Effector memory CD8-positive, alpha-beta T cell (primary cell): ENCODE measurements around the gene TKTL1.
"Not testable (repeated sequence)": the region's sequence is repeated elsewhere in the genome, so short reads cannot be mapped to it uniquely, and the experiment has no call there.

ENCODE experiments used
- ATAC-seq: fragments of 150-1000 bp; cut with Tn5 transposase; replicated peaks from 2 replicates; pipeline ENCODE4 v1.10.0; 2021; ENCODE audit warnings: mild to moderate bottlenecking, moderate library complexity
- DNase-seq, 3 experiments: peaks; one replicate each; pipeline ENCODE4 v3.0.0; 2021
- H3K27ac Mint-ChIP-seq, 2 donors: one replicate each; pipeline ENCODE4 v1.8.0; 2022; ENCODE audit warnings: mild to moderate bottlenecking in 2 of 2, mixed read lengths in 2 of 2, moderate library complexity in 2 of 2
- H3K27me3 Mint-ChIP-seq, 2 donors: one replicate each; pipeline ENCODE4 v1.8.0; 2022; ENCODE audit warnings: mixed read lengths in 2 of 2
- H3K36me3 Mint-ChIP-seq: one replicate; pipeline ENCODE4 v1.8.0; 2022; ENCODE audit warnings: mild to moderate bottlenecking, moderate library complexity, mixed read lengths; ENCODE audit not compliant: insufficient read depth
- H3K4me1 Mint-ChIP-seq, 2 donors: one replicate each; pipeline ENCODE4 v1.8.0; 2022; ENCODE audit warnings: low read depth in 2 of 2, mixed read lengths in 2 of 2
- H3K4me3 Mint-ChIP-seq, 2 donors: one replicate each; pipeline ENCODE4 v1.8.0; 2022; ENCODE audit warnings: mild to moderate bottlenecking in 2 of 2, mixed read lengths in 2 of 2, moderate library complexity in 2 of 2
- H3K9me3 Mint-ChIP-seq, 2 donors: one replicate each; pipeline ENCODE4 v1.8.0; 2022; ENCODE audit warnings: mixed read lengths in 2 of 2
- total RNA-seq, 9 experiments: gene quantifications; one replicate each; lab custom pipeline; 2026; lab: John Stamatoyannopoulos, UW

Gene TKTL1, protein sequence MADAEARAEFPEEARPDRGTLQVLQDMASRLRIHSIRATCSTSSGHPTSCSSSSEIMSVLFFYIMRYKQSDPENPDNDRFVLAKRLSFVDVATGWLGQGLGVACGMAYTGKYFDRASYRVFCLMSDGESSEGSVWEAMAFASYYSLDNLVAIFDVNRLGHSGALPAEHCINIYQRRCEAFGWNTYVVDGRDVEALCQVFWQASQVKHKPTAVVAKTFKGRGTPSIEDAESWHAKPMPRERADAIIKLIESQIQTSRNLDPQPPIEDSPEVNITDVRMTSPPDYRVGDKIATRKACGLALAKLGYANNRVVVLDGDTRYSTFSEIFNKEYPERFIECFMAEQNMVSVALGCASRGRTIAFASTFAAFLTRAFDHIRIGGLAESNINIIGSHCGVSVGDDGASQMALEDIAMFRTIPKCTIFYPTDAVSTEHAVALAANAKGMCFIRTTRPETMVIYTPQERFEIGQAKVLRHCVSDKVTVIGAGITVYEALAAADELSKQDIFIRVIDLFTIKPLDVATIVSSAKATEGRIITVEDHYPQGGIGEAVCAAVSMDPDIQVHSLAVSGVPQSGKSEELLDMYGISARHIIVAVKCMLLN
- total RNA-seq: 0 to 4.0 (median 0.34) reads per million in 9 experiments

DNA sequence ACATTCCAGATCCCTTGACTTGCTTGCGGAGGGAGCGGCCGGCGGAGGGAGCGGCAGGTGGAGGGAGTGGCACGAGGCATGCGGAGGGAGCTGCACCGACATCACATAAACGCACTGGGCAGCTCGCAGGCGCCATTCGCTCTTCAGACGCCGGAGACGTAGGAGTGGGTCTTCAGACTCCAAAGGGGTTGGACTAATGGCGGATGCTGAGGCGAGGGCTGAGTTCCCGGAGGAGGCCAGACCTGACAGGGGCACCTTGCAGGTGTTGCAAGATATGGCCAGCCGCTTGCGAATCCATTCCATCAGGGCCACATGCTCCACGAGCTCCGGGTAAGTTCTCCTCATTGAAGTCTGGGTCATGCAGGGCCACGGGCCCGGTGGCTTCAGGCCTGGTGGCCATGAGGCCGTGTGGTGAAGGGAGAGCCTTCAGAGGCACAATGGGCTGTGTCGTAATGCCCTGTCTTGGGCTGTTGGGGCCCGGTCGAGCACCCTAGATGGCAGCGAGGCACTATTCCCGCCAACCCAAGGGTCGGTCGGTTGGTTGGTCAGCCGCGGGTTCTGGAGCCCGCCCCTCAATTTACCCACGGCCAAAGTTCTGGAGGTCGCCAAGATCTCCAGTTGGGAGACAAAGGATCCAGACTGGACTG lies at the start of gene TKTL1:
TSS of gene TKTL1 (plus strand) at position 132 of the 647 bp plus-strand sequence. CDS start at position 197, 65 bp downstream.
- peaks cover 0 to 2% of the 10 kb centered on the region in 2 donors for H3K4me1 Mint-ChIP-seq
- H3K36me3 Mint-ChIP-seq: no peaks in the 10 kb centered on the region
- DNase-seq (no peak), ATAC-seq (no peak)
- H3K9me3 Mint-ChIP-seq: no peaks in the 10 kb centered on the region
- H3K27ac Mint-ChIP-seq: no peak within 1 kb of the TSS
- no peaks in the 10 kb centered on the region for H3K27me3 Mint-ChIP-seq
- H3K4me3 Mint-ChIP-seq: no peak within 1 kb of the TSS

DNA sequence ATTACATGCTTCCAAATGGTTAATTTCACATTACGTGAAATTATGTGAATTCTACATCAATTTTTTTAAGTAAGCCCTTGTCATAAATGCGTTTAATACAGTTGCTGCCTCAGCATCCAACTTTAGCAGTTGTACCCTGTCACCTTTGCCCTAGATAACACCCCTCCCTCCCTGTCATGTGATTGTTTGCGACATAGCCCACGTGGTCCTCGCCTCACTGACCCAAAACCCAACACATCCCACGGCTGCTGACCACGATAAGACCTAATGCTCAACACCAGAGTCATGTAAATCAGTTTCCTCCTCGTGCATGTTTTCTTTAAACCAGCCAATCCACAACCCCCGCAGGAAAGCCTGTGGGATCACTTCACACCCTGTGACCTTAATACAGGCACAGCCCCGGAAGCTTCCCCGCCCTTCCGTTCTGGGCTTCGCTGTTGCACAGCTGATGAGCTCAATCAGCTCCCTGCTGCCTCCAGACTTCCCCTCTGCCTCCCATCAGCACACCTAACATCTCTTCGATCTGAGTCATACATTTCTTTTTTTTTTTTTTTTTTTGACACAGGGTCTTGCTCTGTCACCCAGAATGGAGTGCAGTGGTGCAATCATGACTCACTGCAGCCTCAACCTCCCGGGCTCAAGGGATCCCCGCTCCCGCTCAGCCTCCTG lies 48.1 kb upstream of the TKTL1 start:
- not testable (repeated sequence) for H3K9me3 Mint-ChIP-seq, H3K27me3 Mint-ChIP-seq, H3K4me1 Mint-ChIP-seq, DNase-seq, H3K36me3 Mint-ChIP-seq
- ATAC-seq: peak; percentile 91
- H3K4me3 Mint-ChIP-seq: peak overlapping the region in 1 of 2 donors; percentile 19
- peak overlapping the region; percentile 44 to 88 for H3K27ac Mint-ChIP-seq

DNA sequence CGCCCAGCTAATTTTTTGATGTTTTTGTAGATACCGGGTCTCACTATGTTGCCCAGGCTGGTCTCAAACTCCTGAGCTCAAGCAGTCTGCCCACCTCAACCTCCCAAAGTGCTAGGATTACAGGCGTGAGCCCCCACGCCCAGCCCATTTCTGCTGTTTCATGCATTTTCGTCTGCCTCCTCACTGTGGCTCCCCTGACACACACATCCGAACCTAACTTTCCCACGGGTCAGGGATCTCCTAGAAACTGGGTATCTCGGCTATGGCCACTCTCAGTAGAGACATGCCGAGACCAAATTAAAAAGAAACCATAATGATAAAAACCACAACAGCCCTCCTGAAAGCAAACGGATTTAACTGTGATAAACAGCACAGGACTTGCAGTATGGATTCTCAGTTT lies 47.5 kb upstream of the TKTL1 start:
- not testable (repeated sequence) for DNase-seq, H3K36me3 Mint-ChIP-seq, H3K27me3 Mint-ChIP-seq, H3K4me1 Mint-ChIP-seq, H3K9me3 Mint-ChIP-seq
- peak overlapping the region in 1 of 2 donors; percentile 19 for H3K4me3 Mint-ChIP-seq
- peak overlapping the region; percentile 44 to 88 for H3K27ac Mint-ChIP-seq
- ATAC-seq: peak; percentile 8

DNA sequence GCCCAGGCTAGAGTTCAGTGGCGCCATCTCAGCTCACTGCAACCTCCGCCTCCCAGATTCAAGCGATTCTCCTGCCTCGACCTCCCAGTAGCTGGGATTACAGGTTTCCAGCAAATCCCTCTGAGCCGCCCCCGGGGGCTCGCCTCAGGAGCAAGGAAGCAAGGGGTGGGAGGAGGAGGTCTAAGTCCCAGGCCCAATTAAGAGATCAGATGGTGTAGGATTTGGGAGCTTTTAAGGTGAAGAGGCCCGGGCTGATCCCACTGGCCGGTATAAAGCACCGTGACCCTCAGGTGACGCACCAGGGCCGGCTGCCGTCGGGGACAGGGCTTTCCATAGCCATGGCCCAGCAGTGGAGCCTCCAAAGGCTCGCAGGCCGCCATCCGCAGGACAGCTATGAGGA lies 38.3 kb upstream of the TKTL1 start, which contains the start of gene OPN1MW3:
TSS of gene OPN1MW3 (plus strand) at position 301 of the 400 bp plus-strand sequence. CDS start at position 339, 38 bp downstream.
- not testable (repeated sequence) for H3K4me1 Mint-ChIP-seq, H3K36me3 Mint-ChIP-seq, H3K27me3 Mint-ChIP-seq, H3K4me3 Mint-ChIP-seq, H3K9me3 Mint-ChIP-seq, DNase-seq, ATAC-seq, H3K27ac Mint-ChIP-seq

- H3K36me3 Mint-ChIP-seq, H3K27ac Mint-ChIP-seq, H3K4me3 Mint-ChIP-seq, H3K4me1 Mint-ChIP-seq, DNase-seq, H3K27me3 Mint-ChIP-seq, H3K9me3 Mint-ChIP-seq: not testable (repeated sequence)
- peak; percentile 88 for ATAC-seq
Observed at GRCh38 chrX:154258711-154259110, 36.9 kb upstream of the TKTL1 start.

DNA sequence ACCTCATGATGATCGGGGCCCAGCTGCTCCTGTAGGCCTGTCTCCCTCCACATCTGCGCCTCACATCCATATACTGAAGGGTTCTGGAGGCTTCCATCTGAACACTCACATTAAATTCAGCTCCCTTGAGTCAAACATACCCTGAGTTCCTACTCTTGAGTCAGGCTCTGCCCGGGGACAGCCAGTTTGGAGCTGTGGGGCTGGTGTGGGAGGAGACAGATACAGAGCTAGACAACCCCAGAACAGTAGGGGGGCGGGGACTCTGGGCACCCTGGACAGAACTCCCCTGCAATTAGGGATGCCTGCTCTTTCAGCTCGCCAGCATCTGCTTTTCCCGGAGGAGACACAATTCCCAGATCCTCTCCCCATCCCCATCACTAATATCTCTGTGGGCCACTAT lies 32.5 kb upstream of the TKTL1 start:
- not testable (repeated sequence) for H3K27ac Mint-ChIP-seq, H3K36me3 Mint-ChIP-seq, H3K4me3 Mint-ChIP-seq, H3K4me1 Mint-ChIP-seq, H3K27me3 Mint-ChIP-seq, ATAC-seq, H3K9me3 Mint-ChIP-seq, DNase-seq

DNA sequence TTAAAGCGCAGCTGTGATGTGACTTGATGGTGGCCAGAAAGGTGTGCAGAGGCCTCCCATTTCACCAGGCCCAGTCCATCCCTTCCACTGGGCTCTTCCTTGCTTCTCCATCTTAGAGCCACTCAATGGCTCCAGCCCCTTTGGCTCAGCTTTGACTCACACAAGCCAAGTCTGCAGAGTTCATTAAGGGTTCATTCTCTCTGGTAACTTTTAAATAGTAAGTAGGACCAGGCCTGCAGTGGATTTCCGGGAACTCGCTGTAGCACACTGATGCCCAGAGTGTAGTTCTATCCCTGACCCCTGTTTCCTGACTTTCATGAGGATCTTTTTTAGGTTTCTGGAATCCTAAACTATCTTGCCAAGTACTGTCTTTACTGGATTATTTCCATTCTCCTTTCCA lies 26.4 kb upstream of the TKTL1 start:
- not testable (repeated sequence) for ATAC-seq, H3K27ac Mint-ChIP-seq, DNase-seq, H3K36me3 Mint-ChIP-seq, H3K4me1 Mint-ChIP-seq, H3K4me3 Mint-ChIP-seq, H3K9me3 Mint-ChIP-seq, H3K27me3 Mint-ChIP-seq

DNA sequence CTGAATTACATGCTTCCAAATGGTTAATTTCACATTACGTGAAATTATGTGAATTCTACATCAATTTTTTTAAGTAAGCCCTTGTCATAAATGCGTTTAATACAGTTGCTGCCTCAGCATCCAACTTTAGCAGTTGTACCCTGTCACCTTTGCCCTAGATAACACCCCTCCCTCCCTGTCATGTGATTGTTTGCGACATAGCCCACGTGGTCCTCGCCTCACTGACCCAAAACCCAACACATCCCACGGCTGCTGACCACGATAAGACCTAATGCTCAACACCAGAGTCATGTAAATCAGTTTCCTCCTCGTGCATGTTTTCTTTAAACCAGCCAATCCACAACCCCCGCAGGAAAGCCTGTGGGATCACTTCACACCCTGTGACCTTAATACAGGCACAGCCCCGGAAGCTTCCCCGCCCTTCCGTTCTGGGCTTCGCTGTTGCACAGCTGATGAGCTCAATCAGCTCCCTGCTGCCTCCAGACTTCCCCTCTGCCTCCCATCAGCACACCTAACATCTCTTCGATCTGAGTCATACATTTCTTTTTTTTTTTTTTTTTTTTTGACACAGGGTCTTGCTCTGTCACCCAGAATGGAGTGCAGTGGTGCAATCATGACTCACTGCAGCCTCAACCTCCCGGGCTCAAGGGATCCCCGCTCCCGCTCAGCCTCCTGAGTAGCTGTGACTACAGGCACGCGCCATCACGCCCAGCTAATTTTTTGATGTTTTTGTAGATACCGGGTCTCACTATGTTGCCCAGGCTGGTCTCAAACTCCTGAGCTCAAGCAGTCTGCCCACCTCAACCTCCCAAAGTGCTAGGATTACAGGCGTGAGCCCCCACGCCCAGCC lies 10.9 kb upstream of the TKTL1 start:
- H3K4me3 Mint-ChIP-seq, H3K27me3 Mint-ChIP-seq, DNase-seq, H3K36me3 Mint-ChIP-seq, H3K9me3 Mint-ChIP-seq, H3K27ac Mint-ChIP-seq, H3K4me1 Mint-ChIP-seq: not testable (repeated sequence)
- ATAC-seq: peak; percentile 89

GRCh38 chrX:154286406-154286805 lies 9.2 kb upstream of the TKTL1 start:
- not testable (repeated sequence) for H3K9me3 Mint-ChIP-seq

GRCh38 chrX:154294791-154295574 lies 612 bp upstream of the TKTL1 start, which contains the start of gene TEX28:
Gene TEX28, minus strand, starts transcription at chrX:154295124. Its CDS starts 3,007 bp downstream, at chrX:154292117.
- DNase-seq (no peak), ATAC-seq (no peak)
- Mint-ChIP-seq H3K27me3 (no peaks in the 10 kb centered on the region), H3K27ac (no peak within 1 kb of the TSS), H3K9me3 (no peaks in the 10 kb centered on the region), H3K4me3 (no peak within 1 kb of the TSS), H3K36me3 (no peaks in the 10 kb centered on the region), H3K4me1 (no peaks in the 10 kb centered on the region)

More at GRCh38 chrX:154286406-154286805, 9.2 kb upstream of the TKTL1 start:
- H3K36me3 Mint-ChIP-seq, ATAC-seq, H3K27ac Mint-ChIP-seq, H3K27me3 Mint-ChIP-seq, H3K4me3 Mint-ChIP-seq, DNase-seq, H3K4me1 Mint-ChIP-seq: not testable (repeated sequence)

DNA sequence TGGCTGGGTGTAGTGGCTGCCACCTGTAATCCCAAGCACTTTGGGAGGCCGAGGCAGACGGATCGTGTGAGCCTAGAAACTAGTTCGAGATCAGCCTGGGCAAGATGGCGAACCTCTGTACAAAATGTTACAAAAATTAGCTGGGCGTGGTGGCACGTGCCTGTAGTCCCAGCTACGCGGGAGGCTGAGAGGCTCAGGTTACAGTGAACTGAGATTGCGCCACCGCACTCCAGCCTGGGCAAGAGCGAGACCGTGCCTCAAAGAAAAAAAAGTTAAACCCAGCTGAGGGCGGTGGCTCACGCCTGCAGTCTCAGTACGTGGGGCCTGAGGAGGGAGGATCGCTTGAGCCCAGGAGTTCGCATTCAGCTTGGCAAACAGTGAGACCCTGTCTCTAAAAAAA lies 1.1 kb downstream of the TKTL1 start:
- no peak for ATAC-seq
- Mint-ChIP-seq H3K4me1 (peaks cover 0 to 2% of the 10 kb centered on the region in 2 donors), H3K27ac (no peak overlapping the region), H3K27me3 (no peaks in the 10 kb centered on the region), H3K4me3 (no peak overlapping the region), H3K9me3 (no peaks in the 10 kb centered on the region), H3K36me3 (no peaks in the 10 kb centered on the region)
- no peak for DNase-seq

- Mint-ChIP-seq H3K36me3 (no peaks in the 10 kb centered on the region), H3K4me1 (peaks cover 0 to 2% of the 10 kb centered on the region in 2 donors), H3K9me3 (no peaks in the 10 kb centered on the region), H3K27ac (no peak overlapping the region), H3K27me3 (no peaks in the 10 kb centered on the region), H3K4me3 (no peak overlapping the region)
- DNase-seq (no peak), ATAC-seq (no peak)
Observed at GRCh38 chrX:154298312-154298711, 2.7 kb downstream of the TKTL1 start.
